Body of pancreas (tissue), 4 donors: ENCODE data around the gene KLRD1.

Source experiments
- POLR2A ChIP-seq, 3 donors: fragments of 450-650 bp; IDR thresholded peaks; one replicate each; pipeline ENCODE4 v1.6.1; 2016; ENCODE audit warnings: antibody characterized with exemption in 3 of 3, mild to moderate bottlenecking in 2 of 3
- TF ChIP-seq, protein P1 (sequence below), 7 experiments: fragments of 450-650 bp in 4 of 7; fragments of 200-600 bp in 3 of 7; sonication (generic) in 3 of 7; IDR thresholded peaks; one replicate each; pipeline ENCODE4 v1.5.1; 2016 to 2019; ENCODE audit warnings: antibody characterized with exemption in 7 of 7

GRCh38 chr12:10278104-10278503 is 29.6 kb upstream of the KLRD1 start:
- TF ChIP-seq, protein P1, sequence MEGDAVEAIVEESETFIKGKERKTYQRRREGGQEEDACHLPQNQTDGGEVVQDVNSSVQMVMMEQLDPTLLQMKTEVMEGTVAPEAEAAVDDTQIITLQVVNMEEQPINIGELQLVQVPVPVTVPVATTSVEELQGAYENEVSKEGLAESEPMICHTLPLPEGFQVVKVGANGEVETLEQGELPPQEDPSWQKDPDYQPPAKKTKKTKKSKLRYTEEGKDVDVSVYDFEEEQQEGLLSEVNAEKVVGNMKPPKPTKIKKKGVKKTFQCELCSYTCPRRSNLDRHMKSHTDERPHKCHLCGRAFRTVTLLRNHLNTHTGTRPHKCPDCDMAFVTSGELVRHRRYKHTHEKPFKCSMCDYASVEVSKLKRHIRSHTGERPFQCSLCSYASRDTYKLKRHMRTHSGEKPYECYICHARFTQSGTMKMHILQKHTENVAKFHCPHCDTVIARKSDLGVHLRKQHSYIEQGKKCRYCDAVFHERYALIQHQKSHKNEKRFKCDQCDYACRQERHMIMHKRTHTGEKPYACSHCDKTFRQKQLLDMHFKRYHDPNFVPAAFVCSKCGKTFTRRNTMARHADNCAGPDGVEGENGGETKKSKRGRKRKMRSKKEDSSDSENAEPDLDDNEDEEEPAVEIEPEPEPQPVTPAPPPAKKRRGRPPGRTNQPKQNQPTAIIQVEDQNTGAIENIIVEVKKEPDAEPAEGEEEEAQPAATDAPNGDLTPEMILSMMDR (IDR thresholded peaks at IDR 0.05) = no peak
- no peak for TF ChIP-seq POLR2A (IDR thresholded peaks at IDR 0.05)
